H1 (cell line): ENCODE results near the gene TSPAN15. TPM values are rescaled to one million over a fixed set of nuclear protein-coding genes. Genes with fewer than 3 reads are reported as not detected.

ENCODE experiments used
- CTCF ChIA-PET: fragments of 300-600 bp; sonication (Branson Sonifier 250); formaldehyde crosslinking; loops from one replicate; lab custom pipeline; 2021; ENCODE audit not compliant: partially characterized antibody; lab: Charles Lee
- POLR2A ChIA-PET: fragments of 300-600 bp; sonication (Branson Sonifier 250); formaldehyde crosslinking; loops from one replicate; lab custom pipeline; 2021; ENCODE audit warnings: inconsistent platforms; ENCODE audit not compliant: partially characterized antibody; lab: Charles Lee
- DNase-seq, 2 experiments: peaks; one replicate each; pipeline versions ENCODE4 v3.0.0 to v3.0.0-alpha.2; 2010 to 2022; ENCODE audit warnings: low spot score in 2 of 2, low read depth in 1 of 2, mixed read lengths in 1 of 2
- FAIRE-seq: peaks from 2 replicates; lab custom pipeline; 2011; peaks lifted over from hg19 to GRCh38; lab: Jason Lieb, UNC
- H2AFZ ChIP-seq: 2 replicates; pipeline ENCODE4 v1.8.1; 2012; ENCODE audit warnings: low read length, inconsistent platforms
- H2AK5ac ChIP-seq: 2 replicates; pipeline ENCODE4 v1.6.1; 2013; ENCODE audit warnings: low read depth, low read length
- H2BK120ac ChIP-seq: replicated peaks from 2 replicates; pipeline ENCODE3; 2013; ENCODE audit warnings: low read depth, low read length, inconsistent platforms
- H2BK12ac ChIP-seq: 2 replicates; pipeline ENCODE4 v1.6.1; 2013; ENCODE audit warnings: low read depth, low read length
- H2BK15ac ChIP-seq: 2 replicates; pipeline ENCODE4 v1.6.1; 2013; ENCODE audit warnings: low read length
- H2BK20ac ChIP-seq: 2 replicates; pipeline ENCODE4 v1.6.1; 2013; ENCODE audit warnings: low read length
- H2BK5ac ChIP-seq: 2 replicates; pipeline ENCODE4 v1.6.1; 2013; ENCODE audit warnings: low read depth, low read length
- H3K14ac ChIP-seq: 2 replicates; pipeline ENCODE4 v1.6.1; 2013; ENCODE audit warnings: inconsistent platforms; ENCODE audit not compliant: insufficient read length
- H3K18ac ChIP-seq: 2 replicates; pipeline ENCODE4 v1.6.1; 2013; ENCODE audit warnings: low read length; ENCODE audit errors: extremely low read depth
- H3K23ac ChIP-seq: 2 replicates; pipeline ENCODE4 v1.6.1; 2013; ENCODE audit warnings: inconsistent platforms; ENCODE audit not compliant: insufficient read length
- H3K23me2 ChIP-seq: 2 replicates; pipeline ENCODE4 v1.6.1; 2013; ENCODE audit warnings: low read depth, low read length
- H3K27ac ChIP-seq: 2 replicates; pipeline ENCODE4 v1.6.1; 2011; ENCODE audit warnings: low read depth, low read length, inconsistent platforms
- H3K27me3 ChIP-seq, 4 experiments: replicated peaks in 1 of 4; 1 replicate in 1 of 4; 2 replicates in 3 of 4; pipeline versions ENCODE4 v1.6.1 to v1.8.1; 2011 to 2013; ENCODE audit warnings: low read length in 3 of 4, mild to moderate bottlenecking in 3 of 4, inconsistent platforms in 2 of 4, mixed read lengths in 2 of 4, moderate library complexity in 1 of 4; ENCODE audit not compliant: control insufficient read depth in 3 of 4, insufficient read depth in 3 of 4; ENCODE audit errors: extremely low read depth in 1 of 4
- H3K36me3 ChIP-seq, 4 experiments: 2 replicates each; pipeline versions ENCODE4 v1.6.1 to v1.8.1; 2011 to 2013; ENCODE audit warnings: mild to moderate bottlenecking in 4 of 4, low read length in 3 of 4, moderate library complexity in 2 of 4, control low read depth in 1 of 4, inconsistent platforms in 1 of 4; ENCODE audit not compliant: insufficient read depth in 4 of 4, control insufficient read depth in 2 of 4
- H3K4ac ChIP-seq: replicated peaks from 2 replicates; pipeline ENCODE3; 2013; ENCODE audit warnings: low read length, low read depth, mixed read lengths, inconsistent platforms; ENCODE audit not compliant: insufficient read length
- H3K4me1 ChIP-seq, 4 experiments: replicated peaks in 1 of 4; 1 replicate in 1 of 4; 2 replicates in 3 of 4; pipeline versions ENCODE4 v1.6.1 to v1.8.1; 2011 to 2013; ENCODE audit warnings: low read length in 3 of 4, inconsistent platforms in 2 of 4, mixed read lengths in 1 of 4; ENCODE audit not compliant: insufficient read depth in 4 of 4, control insufficient read depth in 3 of 4
- H3K4me2 ChIP-seq, 2 experiments: 2 replicates each; pipeline versions ENCODE4 v1.6.1 to v1.8.1; 2011 to 2013; ENCODE audit warnings: low read depth in 2 of 2, low read length in 2 of 2, control low read depth in 1 of 2, inconsistent platforms in 1 of 2, mild to moderate bottlenecking in 1 of 2; ENCODE audit not compliant: insufficient read depth in 1 of 2
- H3K4me3 ChIP-seq, 4 experiments: fragments of 200-600, 300-600 bp in 1 of 4; sonication (generic), shearing (Covaris generic), sonication (Bioruptor Twin) in 1 of 4; 2 replicates each; pipeline versions ENCODE4 v1.5.1 to v1.8.1; 2011 to 2016; ENCODE audit warnings: low read length in 4 of 4, low read depth in 3 of 4, control low read depth in 2 of 4, inconsistent platforms in 2 of 4, mild to moderate bottlenecking in 2 of 4, mixed read lengths in 1 of 4, moderate library complexity in 1 of 4; ENCODE audit not compliant: insufficient read depth in 2 of 4; ENCODE audit errors: extremely low read depth in 1 of 4
- H3K56ac ChIP-seq: replicated peaks from 2 replicates; pipeline ENCODE3; 2013; ENCODE audit warnings: low read depth, mild to moderate bottlenecking, mixed read lengths, low read length, inconsistent platforms; ENCODE audit not compliant: insufficient read length
- H3K79me1 ChIP-seq: 2 replicates; pipeline ENCODE4 v1.6.1; 2013; ENCODE audit warnings: low read depth, low read length, control low read depth
- H3K79me2 ChIP-seq, 2 experiments: 2 replicates each; pipeline versions ENCODE4 v1.6.1 to v1.8.1; 2012 to 2013; ENCODE audit warnings: low read length in 2 of 2, mild to moderate bottlenecking in 2 of 2, inconsistent platforms in 1 of 2; ENCODE audit not compliant: insufficient read depth in 2 of 2, control insufficient read depth in 1 of 2
- H3K9ac ChIP-seq, 4 experiments: replicated peaks in 1 of 4; 1 replicate in 1 of 4; 2 replicates in 3 of 4; pipeline versions ENCODE4 v1.6.1 to v1.8.1; 2011 to 2013; ENCODE audit warnings: low read depth in 3 of 4, low read length in 3 of 4, control low read depth in 2 of 4, mild to moderate bottlenecking in 2 of 4, moderate library complexity in 2 of 4, inconsistent platforms in 1 of 4; ENCODE audit errors: extremely low read depth in 1 of 4
- H3K9me3 ChIP-seq, 2 experiments: 2 replicates each; pipeline versions ENCODE4 v1.6.1 to v1.8.1; 2012 to 2013; ENCODE audit warnings: mild to moderate bottlenecking in 2 of 2, moderate library complexity in 2 of 2, control low read depth in 1 of 2, inconsistent platforms in 1 of 2, low read depth in 1 of 2, low read length in 1 of 2, mixed read lengths in 1 of 2; ENCODE audit not compliant: insufficient read depth in 2 of 2
- H4K20me1 ChIP-seq, 2 experiments: replicated peaks in 1 of 2; 2 replicates each; pipeline versions ENCODE3 to v1.8.1; 2011 to 2013; ENCODE audit warnings: inconsistent platforms in 2 of 2, low read length in 2 of 2, mild to moderate bottlenecking in 1 of 2; ENCODE audit not compliant: insufficient read depth in 2 of 2, control insufficient read depth in 1 of 2
- H4K5ac ChIP-seq: 2 replicates; pipeline ENCODE4 v1.6.1; 2013; ENCODE audit warnings: low read length, low read depth, mixed read lengths, inconsistent platforms; ENCODE audit not compliant: insufficient read length
- H4K8ac ChIP-seq: 2 replicates; pipeline ENCODE4 v1.8.0; 2013; ENCODE audit warnings: mild to moderate bottlenecking, moderate library complexity, low read length, inconsistent platforms; ENCODE audit not compliant: insufficient read depth; ENCODE audit errors: extremely low read depth
- H4K91ac ChIP-seq: replicated peaks from 2 replicates; pipeline ENCODE3; 2013; ENCODE audit warnings: low read length, mixed read lengths, inconsistent platforms; ENCODE audit not compliant: insufficient read length
- NANOG ChIP-seq: IDR thresholded peaks from 2 replicates; pipeline ENCODE4 v1.6.1; 2011; ENCODE audit warnings: low read length, low read depth, mild to moderate bottlenecking, inconsistent platforms; ENCODE audit not compliant: insufficient read depth, poor library complexity, severe bottlenecking
- SP4 ChIP-seq: IDR thresholded peaks from 2 replicates; pipeline ENCODE4 v1.6.1; 2012; ENCODE audit warnings: low read length, inconsistent platforms
- TBP ChIP-seq: IDR thresholded peaks from 2 replicates; pipeline ENCODE4 v1.6.1; 2011; ENCODE audit warnings: low read depth, low read length, improper control_type of control experiment
- TEAD4 ChIP-seq: IDR thresholded peaks from 2 replicates; pipeline ENCODE4 v1.6.1; 2012; ENCODE audit warnings: low read depth, low read length, inconsistent platforms, mixed read lengths
- WGBS, 2 experiments: shearing (Covaris generic) in 1 of 2; methylation state at CpG; one replicate each; pipeline versions ENCODE4 v1.1.6 to v1.1.7; 2013 to 2015; ENCODE audit warnings: low lambda C conversion rate in 2 of 2, mixed read lengths in 2 of 2, inconsistent platforms in 1 of 2, low coverage in 1 of 2, missing lambda C conversion rate in 1 of 2; ENCODE audit not compliant: insufficient replicate concordance in 2 of 2, insufficient coverage in 1 of 2, insufficient read length in 1 of 2; ENCODE audit errors: extremely low coverage in 1 of 2, missing lambda C conversion rate in 1 of 2; 5-methylcytosine and 5-hydroxymethylcytosine counted together
- polyA plus RNA-seq, 7 experiments: library from polyadenylated mRNA; depleted of rRNA in 3 of 7; stranded (reverse) in 5 of 7; unstranded in 2 of 7; fragments of >200 nt in 5 of 7; fragments of 200-250 nt in 2 of 7; gene quantifications; 1 replicate in 5 of 7; 2 replicates in 1 of 7; 4 replicates in 1 of 7; pipeline versions ENCODE4 v1.2.1 to v1.2.3, GENCODE V29; 2011 to 2013; ENCODE audit warnings: missing spikeins in 2 of 7, mixed read lengths in 2 of 7
- total RNA-seq: library from RNA; stranded (reverse); fragmentation: NEBNext Ultra II Directional; extraction: Animal tissue kit (Norgen Biotek cat#: 25700); gene quantifications from 2 replicates; pipeline ENCODE4 v1.2.1, GENCODE V29; 2021

TSPAN15 gene
- total and polyA plus RNA-seq, 2 of the 8 experiments (the other 6 are each of a cell fraction or from before 2014, with no cell fraction given), result 9.7 to 20.0 TPM

DNA sequence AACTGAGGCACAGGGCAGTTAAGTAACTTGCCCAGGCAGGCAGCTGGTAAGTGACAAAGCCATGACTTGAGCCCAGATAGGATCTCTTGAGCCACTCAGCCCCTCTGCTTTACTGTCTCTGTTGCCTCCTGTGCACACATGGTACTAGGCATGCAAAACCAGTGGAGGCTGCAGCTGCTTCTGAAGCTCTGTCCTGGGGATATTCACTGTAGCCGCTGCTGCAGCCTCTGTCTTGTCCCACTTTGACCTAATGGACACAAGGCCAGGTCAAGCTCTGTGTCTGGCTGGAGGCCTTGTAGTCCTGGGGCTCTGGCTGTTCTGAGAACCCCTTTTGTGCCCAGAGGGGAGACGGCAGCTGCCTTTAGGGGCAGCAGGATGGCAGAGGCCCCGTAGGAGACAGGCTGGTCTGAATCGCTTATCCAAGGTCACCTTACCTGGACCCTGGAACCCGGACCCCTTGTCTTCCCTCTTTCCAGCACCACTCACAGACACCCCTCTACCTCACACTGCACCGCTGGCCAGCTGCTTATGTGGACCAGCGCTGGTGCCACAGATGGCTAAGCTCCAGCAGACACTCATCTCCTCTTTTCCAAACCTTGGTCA is 57.6 kb downstream of the TSPAN15 start:
- Histone ChIP-seq H3K14ac (no peak overlapping the region), H2BK12ac (no peak overlapping the region), H2BK15ac (no peak overlapping the region), H3K23ac (no peak overlapping the region), H3K56ac (no peak overlapping the region), H4K20me1 (no peaks in the 10 kb centered on the region), H2BK120ac (no peak overlapping the region), H3K36me3 (no peaks in the 10 kb centered on the region; a peak in 1 of 8 replicates), H4K91ac (no peak overlapping the region), H4K8ac (no peak overlapping the region), H3K9ac (no peak overlapping the region), H3K27ac (no peak overlapping the region), H2BK5ac (no peak overlapping the region)
- CTCF ChIA-PET, result interaction anchor here (0.6 to 28.6 kb wide), 18 partner anchors 10 to 208 kb away, joined by 3 to 1068 read pairs (median 6); partner anchors contain the start of gene TSPAN15
- no peak for FAIRE-seq
- TF ChIP-seq SP4 (no peak), NANOG (no peak), TBP (no peak), TEAD4 (no peak)
- TF ChIP-seq, all 59 proteins: peak for 0
- Histone ChIP-seq H4K5ac (no peak overlapping the region), H3K9me3 (no peaks in the 10 kb centered on the region), H2AK5ac (no peak overlapping the region), H3K23me2 (no peaks in the 10 kb centered on the region), H3K79me1 (no peaks in the 10 kb centered on the region), H3K27me3 (no peaks in the 10 kb centered on the region), H2AFZ (no peak overlapping the region), H3K4me2 (no peak overlapping the region), H3K4me3 (no peak overlapping the region), H3K79me2 (no peaks in the 10 kb centered on the region), H3K4me1 (peaks cover 0 to 6% (median 5%) of the 10 kb centered on the region in 4 experiments; a peak in 5 of 7 replicates), H3K4ac (no peak overlapping the region), H3K18ac (no peak overlapping the region), H2BK20ac (no peak overlapping the region)
- WGBS, 2 experiments, result 86% methylated on average over 7 of the region's 7 CpGs; no CpG with 5 or more reads in 1 of the 2 experiments
- DNase-seq, result no peak
- POLR2A ChIA-PET, result interaction anchor here (0.5 to 1.3 kb wide), 2 partner anchors 133 to 304 kb away, joined by 3 to 6 read pairs; no protein-coding TSS in a partner anchor
